Panc1 (cell line): ENCODE results near the gene RRP12. TPM values are rescaled to one million over a fixed set of nuclear protein-coding genes. Genes with fewer than 3 reads are reported as not detected.
"Not testable (repeated sequence)": the region's sequence is repeated elsewhere in the genome, so short reads cannot be mapped to it uniquely, and the experiment has no call there.

ENCODE experiments used
- ATAC-seq: fragments of 200-7000 bp; cut with Tn5 transposase; 2 replicates; pipeline ENCODE4 v1.9.1; 2020; ENCODE audit warnings: mild to moderate bottlenecking, moderate library complexity
- BruUV-seq: library from RNA; stranded (reverse); fragments of 400-500 nt; replicated peaks from 2 replicates; lab custom pipeline; 2021; lab: Mats Ljungman, UMichigan
- CTCF ChIA-PET: fragments of 300-600 bp; sonication (Branson Sonifier 250); formaldehyde crosslinking; loops from one replicate; lab custom pipeline; 2022; ENCODE audit warnings: antibody characterized with exemption; lab: Charles Lee
- POLR2A ChIA-PET: fragments of 300-600 bp; sonication (Branson Sonifier 250); formaldehyde crosslinking; loops from one replicate; lab custom pipeline; 2022; ENCODE audit warnings: antibody characterized with exemption; lab: Charles Lee
- DNase-seq: peaks from one replicate; pipeline ENCODE4 v3.0.0-alpha.2; 2010; ENCODE audit warnings: low read depth, low spot score
- H3K27ac ChIP-seq: 2 replicates; pipeline ENCODE4 v1.5.1; 2011; ENCODE audit warnings: mild to moderate bottlenecking, low read length, inconsistent platforms
- H3K27me3 ChIP-seq: fragments of 200-500 bp; sonication (Bioruptor generic); 2 replicates; pipeline ENCODE4 v1.6.0; 2014; ENCODE audit warnings: low read length, inconsistent platforms; ENCODE audit not compliant: control insufficient read depth, insufficient read depth
- H3K36me3 ChIP-seq: fragments of 200-500 bp; sonication (Bioruptor generic); 2 replicates; pipeline ENCODE4 v1.5.1; 2014; ENCODE audit warnings: inconsistent platforms, mild to moderate bottlenecking, low read length, moderate library complexity; ENCODE audit not compliant: control insufficient read depth, insufficient read depth
- H3K4me1 ChIP-seq: 2 replicates; pipeline ENCODE4 v1.5.1; 2011; ENCODE audit warnings: inconsistent platforms, mild to moderate bottlenecking, low read length, moderate library complexity; ENCODE audit not compliant: control insufficient read depth, insufficient read depth
- H3K4me3 ChIP-seq, 2 experiments: 2 replicates each; pipeline ENCODE4 v1.5.1; 2011 to 2012; ENCODE audit warnings: low read depth in 2 of 2, low read length in 2 of 2, mild to moderate bottlenecking in 2 of 2, inconsistent platforms in 1 of 2, moderate library complexity in 1 of 2
- H3K9me3 ChIP-seq: fragments of 200-500 bp; sonication (Bioruptor generic); 2 replicates; pipeline ENCODE4 v1.5.1; 2014; ENCODE audit warnings: low read depth, mild to moderate bottlenecking, inconsistent platforms, low read length, moderate library complexity; ENCODE audit not compliant: control insufficient read depth, insufficient read depth
- CTCF ChIP-seq: fragments of 450-650 bp; IDR thresholded peaks from 2 replicates; pipeline ENCODE4 v1.5.1; 2017; ENCODE audit warnings: mild to moderate bottlenecking
- POLR2AphosphoS5 ChIP-seq: IDR thresholded peaks from 2 replicates; pipeline ENCODE4 v1.6.1; 2012; ENCODE audit warnings: mild to moderate bottlenecking, low read depth, low read length, moderate library complexity
- REST ChIP-seq, 2 experiments: IDR thresholded peaks; 2 replicates each; pipeline ENCODE4 v1.6.1; 2011 to 2012; ENCODE audit warnings: low read depth in 2 of 2, control low read depth in 1 of 2, low read length in 1 of 2, mild to moderate bottlenecking in 1 of 2, moderate library complexity in 1 of 2; ENCODE audit not compliant: insufficient read depth in 1 of 2
- SIN3A ChIP-seq: IDR thresholded peaks from 2 replicates; pipeline ENCODE4 v1.6.1; 2012; ENCODE audit warnings: low read depth, mild to moderate bottlenecking, low read length, moderate library complexity, borderline replicate concordance; ENCODE audit not compliant: insufficient read depth
- TCF7L2 ChIP-seq: IDR thresholded peaks from 2 replicates; pipeline ENCODE4 v1.6.1; 2011; ENCODE audit warnings: mild to moderate bottlenecking, low read depth, low read length, inconsistent platforms
- in situ Hi-C: cut with HindIII; loops from 2 replicates; pipeline ENCODE4 v1.10.0; 2016; ENCODE audit warnings: low sequenced_read_pairs, low pct_unique_long_range_greater_than_20kb
- intact Hi-C: fragments of 100-400 bp; cut with micrococcal nuclease; formaldehyde crosslinking; loops from one replicate; pipeline ENCODE4 v1.10.0; 2022; ENCODE audit not compliant: unreplicated experiment
- total RNA-seq: library from RNA; stranded (reverse); gene quantifications from one replicate; pipeline ENCODE4 v1.2.1, GENCODE V29; 2021; ENCODE audit not compliant: unreplicated experiment

RRP12 gene
- total RNA-seq, 1 experiment from 2014 or later, result 94.9 TPM

DNA sequence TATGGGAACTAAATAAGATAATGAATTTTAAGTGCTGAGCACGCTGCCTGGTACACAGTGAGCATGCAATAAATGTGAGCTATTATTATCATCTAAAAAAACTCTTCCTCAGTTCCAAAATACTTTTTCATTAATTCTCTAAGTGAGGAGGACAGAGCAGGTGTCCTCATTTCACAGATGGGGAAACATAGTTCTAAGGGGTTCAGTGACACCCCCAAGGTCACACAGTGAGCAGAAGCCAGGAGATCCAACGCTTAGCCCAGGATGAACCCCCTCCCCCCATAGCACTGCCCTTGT, 6.8 kb upstream of the RRP12 start:
- CTCF ChIA-PET, result interaction anchor here (0.6 kb wide), 1 partner anchor 40 kb away, joined by 4 read pairs; no protein-coding TSS in a partner anchor
- no peak for DNase-seq

GRCh38 chr10:97407211-97407951, 6.2 kb upstream of the RRP12 start:
- Histone ChIP-seq H3K4me3 (peak overlapping the region; percentile 17 to 57), H3K9me3 (no peaks in the 10 kb centered on the region), H3K4me1 (no peaks in the 10 kb centered on the region), H3K27ac (peak overlapping the region; percentile 15; the same call in 1 of the 2 replicates), H3K27me3 (no peaks in the 10 kb centered on the region), H3K36me3 (no peaks in the 10 kb centered on the region)
- intact Hi-C loops, result no loop called here
- in situ Hi-C loops, result no loop called here
- CTCF ChIA-PET, result interaction anchor here (0.6 to 1.5 kb wide), 2 partner anchors 27 to 41 kb away, joined by 4 to 7 read pairs; no protein-coding TSS in a partner anchor
- ATAC-seq, result peak; percentile 98
- no TSS peak for BruUV-seq
- DNase-seq, result peak; percentile 84
- POLR2A ChIA-PET, result interaction anchor here (1.2 kb wide), 1 partner anchor 11 kb away, joined by 3 read pairs; no protein-coding TSS in a partner anchor
- TF ChIP-seq POLR2AphosphoS5, result no peak
- TF ChIP-seq CTCF, result peak; percentile 98

More for the DNA sequence above, 6.8 kb upstream of the RRP12 start:
- no peak for TF ChIP-seq SIN3A
- no peak for TF ChIP-seq TCF7L2
- TF ChIP-seq CTCF, result no peak
- no peak for TF ChIP-seq POLR2AphosphoS5
- no peak for TF ChIP-seq REST (IDR thresholded peaks at IDR 0.05; ENCODE audit: insufficient read depth in 1 of 2, low read depth in 2 of 2, low read length in 1 of 2)
- ATAC-seq, result no peak
- intact Hi-C loops (no loop called here), in situ Hi-C loops (no loop called here)
- no TSS peak for BruUV-seq
- no peak overlapping the region for H3K4me3 ChIP-seq
- no peaks in the 10 kb centered on the region for H3K9me3 ChIP-seq
- POLR2A ChIA-PET, result interaction anchor here (1.2 kb wide), 1 partner anchor 11 kb away, joined by 3 read pairs; no protein-coding TSS in a partner anchor
- H3K36me3 ChIP-seq, result no peaks in the 10 kb centered on the region
- no peaks in the 10 kb centered on the region for H3K4me1 ChIP-seq
- peak overlapping the region; percentile 15; the same call in 1 of the 2 replicates for H3K27ac ChIP-seq
- H3K27me3 ChIP-seq, result no peaks in the 10 kb centered on the region

DNA sequence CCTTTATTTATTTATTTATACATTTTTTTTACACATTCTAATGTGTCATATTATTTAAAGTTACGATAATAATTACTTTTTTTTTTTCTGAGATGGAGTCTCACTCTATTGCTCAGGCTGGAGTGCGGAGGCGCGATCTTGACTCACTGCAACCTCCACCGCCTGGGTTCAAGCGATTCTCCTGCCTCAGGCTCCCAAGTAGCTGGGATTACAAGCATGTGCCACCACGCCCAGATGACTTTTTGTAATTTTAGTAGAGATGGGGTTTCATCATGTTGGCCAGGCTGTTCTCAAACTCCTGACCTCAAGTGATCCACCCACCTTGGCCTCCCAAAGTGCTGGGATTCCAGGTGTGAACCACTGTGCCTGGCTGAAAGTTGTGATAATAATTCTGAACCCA, 5.3 kb upstream of the RRP12 start:
- DNase-seq, intact Hi-C loops, BruUV-seq, ATAC-seq, H3K36me3 ChIP-seq, H3K27me3 ChIP-seq, H3K4me1 ChIP-seq, H3K4me3 ChIP-seq, POLR2A ChIA-PET, in situ Hi-C loops, H3K27ac ChIP-seq, H3K9me3 ChIP-seq: not testable (repeated sequence)
- CTCF ChIA-PET, result interaction anchor here (1.5 kb wide), 1 partner anchor 28 kb away, joined by 7 read pairs; no protein-coding TSS in a partner anchor
